Tibial artery (tissue), 4 donors: Measurements from ENCODE around the gene NALF2.

ENCODE experiments used
- DNase-seq, 2 donors: peaks; one replicate each; pipeline ENCODE4 v3.0.0-alpha.2; 2019
- H3K27ac ChIP-seq, 2 donors: fragments of 200-600 bp; sonication (generic) in 1 of 2; 1 replicate in 1 of 2; 2 replicates in 1 of 2; pipeline ENCODE4 v1.5.1; 2018 to 2019; ENCODE audit warnings: mild to moderate bottlenecking in 1 of 2
- H3K27me3 ChIP-seq, 2 donors: fragments of 200-600 bp; sonication (generic) in 1 of 2; one replicate each; pipeline versions ENCODE4 v1.5.1 to v1.6.0; 2016 to 2019
- H3K36me3 ChIP-seq, 3 donors: fragments of 200-600 bp; sonication (generic) in 2 of 3; one replicate each; pipeline ENCODE4 v1.5.1; 2016 to 2019; ENCODE audit warnings: mild to moderate bottlenecking in 2 of 3
- H3K4me1 ChIP-seq, 4 donors: fragments of 200-600 bp; sonication (generic) in 2 of 4; 1 replicate in 3 of 4; 2 replicates in 1 of 4; pipeline ENCODE4 v1.5.1; 2016 to 2019
- H3K4me3 ChIP-seq, 2 donors: fragments of 200-600 bp; sonication (generic) in 1 of 2; 1 replicate in 1 of 2; 2 replicates in 1 of 2; pipeline ENCODE4 v1.5.1; 2018 to 2019; ENCODE audit warnings: mild to moderate bottlenecking in 2 of 2
- H3K9me3 ChIP-seq, 3 donors: fragments of 200-600 bp; sonication (generic) in 1 of 3; one replicate each; pipeline ENCODE4 v1.5.1; 2016 to 2019
- CTCF ChIP-seq, 2 experiments: fragments of 200-600 bp in 1 of 2; fragments of 450-650 bp in 1 of 2; IDR thresholded peaks; one replicate each; pipeline ENCODE4 v1.5.1; 2017 to 2019; ENCODE audit warnings: antibody characterized with exemption in 2 of 2, mild to moderate bottlenecking in 1 of 2, moderate library complexity in 1 of 2
- intact Hi-C: fragments of 100-400 bp; cut with DNase I; formaldehyde crosslinking; loops from one replicate; pipeline ENCODE4 v1.15.0; 2023; ENCODE audit warnings: low total_unique reads

NALF2 gene

DNA sequence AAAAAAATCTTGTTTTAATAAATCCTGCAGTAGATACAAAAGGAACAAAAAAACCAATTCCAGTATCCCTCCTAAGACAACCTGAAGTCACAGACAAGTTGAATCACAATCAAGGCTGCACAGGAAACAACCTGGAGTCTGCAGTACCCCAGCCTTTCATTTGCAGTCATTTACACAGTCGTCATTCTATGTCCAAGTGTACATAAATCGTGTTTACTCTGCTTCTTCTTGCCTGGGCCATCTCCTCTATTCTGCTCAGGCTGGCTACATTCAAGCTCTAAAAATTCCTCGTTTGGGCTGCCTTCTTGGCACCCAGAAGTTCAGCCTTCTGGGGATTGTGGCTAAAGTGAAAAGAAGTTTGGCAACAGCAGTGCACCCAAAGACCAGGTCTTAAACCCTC is 37.8 kb downstream of the NALF2 start:
- H3K27me3 ChIP-seq = no peaks in the 10 kb centered on the region
- no peak overlapping the region for H3K4me3 ChIP-seq
- intact Hi-C loops = no loop called here
- H3K4me1 ChIP-seq = peaks cover 0 to 5% (median 0%) of the 10 kb centered on the region in 4 donors
- H3K27ac ChIP-seq = no peak overlapping the region
- no peak for DNase-seq
- no peaks in the 10 kb centered on the region for H3K36me3 ChIP-seq
- H3K9me3 ChIP-seq = no peaks in the 10 kb centered on the region
- TF ChIP-seq CTCF (IDR thresholded peaks at IDR 0.05) = no peak

GRCh38 chrX:69543572-69543971 is 39.4 kb downstream of the NALF2 start:
- Histone ChIP-seq H3K27ac (no peak overlapping the region), H3K27me3 (no peaks in the 10 kb centered on the region), H3K4me1 (peaks cover 0 to 2% (median 0%) of the 10 kb centered on the region in 4 donors), H3K36me3 (no peaks in the 10 kb centered on the region), H3K4me3 (no peak overlapping the region), H3K9me3 (no peaks in the 10 kb centered on the region)
- intact Hi-C loops = no loop called here
- TF ChIP-seq CTCF (IDR thresholded peaks at IDR 0.05) = no peak
- no peak for DNase-seq

GRCh38 chrX:69546417-69546816 is 42.3 kb downstream of the NALF2 start:
- H3K27ac ChIP-seq = no peak overlapping the region
- DNase-seq = no peak
- H3K4me3 ChIP-seq = no peak overlapping the region
- intact Hi-C loops = no loop called here
- no peaks in the 10 kb centered on the region for H3K9me3 ChIP-seq
- H3K27me3 ChIP-seq = no peaks in the 10 kb centered on the region
- no peak for TF ChIP-seq CTCF (IDR thresholded peaks at IDR 0.05)
- no peaks in the 10 kb centered on the region for H3K36me3 ChIP-seq
- H3K4me1 ChIP-seq = no peaks in the 10 kb centered on the region

- intact Hi-C loops = no loop called here
- Histone ChIP-seq H3K4me3 (no peak overlapping the region), H3K27me3 (no peaks in the 10 kb centered on the region), H3K27ac (no peak overlapping the region), H3K36me3 (no peaks in the 10 kb centered on the region), H3K9me3 (no peaks in the 10 kb centered on the region), H3K4me1 (no peaks in the 10 kb centered on the region)
- DNase-seq = no peak
- no peak for TF ChIP-seq CTCF (IDR thresholded peaks at IDR 0.05)
These were observed 42.9 kb downstream of the NALF2 start for GRCh38 chrX:69546978-69547377.

- TF ChIP-seq CTCF (IDR thresholded peaks at IDR 0.05) = no peak
- Histone ChIP-seq H3K27me3 (no peaks in the 10 kb centered on the region), H3K4me3 (no peak overlapping the region), H3K9me3 (no peaks in the 10 kb centered on the region), H3K4me1 (no peaks in the 10 kb centered on the region), H3K27ac (no peak overlapping the region), H3K36me3 (no peaks in the 10 kb centered on the region)
- intact Hi-C loops = no loop called here
- DNase-seq = no peak
These were observed 47.4 kb downstream of the NALF2 start for GRCh38 chrX:69551421-69552009.

DNA sequence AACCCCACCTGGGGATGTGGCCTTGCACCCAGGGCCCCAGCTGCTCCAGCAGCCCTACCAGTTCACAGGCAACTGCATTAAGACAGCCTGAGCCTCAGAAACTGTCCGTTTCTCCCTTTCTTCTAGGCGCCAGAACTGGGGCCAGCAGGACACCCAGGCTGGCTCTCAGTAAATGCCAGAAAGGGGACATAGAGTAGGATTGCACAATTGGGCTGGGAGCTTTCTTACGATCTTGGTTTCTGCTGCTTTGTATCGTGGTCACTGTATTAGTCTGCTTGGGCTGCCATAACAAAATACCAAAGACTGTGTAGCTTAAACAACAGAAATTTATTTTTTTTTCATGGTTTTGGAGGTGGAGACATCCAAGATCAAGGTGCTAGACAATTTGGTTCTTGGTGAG is 48.4 kb downstream of the NALF2 start:
- H3K4me3 ChIP-seq = no peak overlapping the region
- no peaks in the 10 kb centered on the region for H3K36me3 ChIP-seq
- no peak for TF ChIP-seq CTCF (IDR thresholded peaks at IDR 0.05)
- DNase-seq = no peak
- no peaks in the 10 kb centered on the region for H3K9me3 ChIP-seq
- no peaks in the 10 kb centered on the region for H3K27me3 ChIP-seq
- no peak overlapping the region for H3K27ac ChIP-seq
- no peaks in the 10 kb centered on the region for H3K4me1 ChIP-seq
- intact Hi-C loops = no loop called here
